Breast epithelium (tissue), 4 donors: ENCODE results near the gene BABAM2. TPM values are rescaled to one million over a fixed set of nuclear protein-coding genes. Genes with fewer than 3 reads are reported as not detected.
A peak's percentile ranks its signal among the peaks of the same experiment; 100 is the strongest.

Source experiments
- DNase-seq, 2 donors: peaks; one replicate each; pipeline ENCODE4 v3.0.0-alpha.2; 2019; ENCODE audit warnings: low spot score in 2 of 2
- H3K27ac ChIP-seq, 2 donors: fragments of 200-600 bp; sonication (generic) in 1 of 2; one replicate each; pipeline ENCODE4 v1.5.1; 2016 to 2019; ENCODE audit warnings: mild to moderate bottlenecking in 1 of 2
- H3K27me3 ChIP-seq, 2 donors: fragments of 200-600 bp; sonication (generic) in 1 of 2; one replicate each; pipeline versions ENCODE4 v1.5.1 to v1.6.0; 2017 to 2019; ENCODE audit warnings: control low read depth in 1 of 2, mild to moderate bottlenecking in 1 of 2
- H3K36me3 ChIP-seq: fragments of 200-600 bp; one replicate; pipeline ENCODE4 v1.5.1; 2019
- H3K4me1 ChIP-seq, 2 donors: fragments of 200-600 bp; sonication (generic); one replicate each; pipeline ENCODE4 v1.5.1; 2016 to 2019; ENCODE audit warnings: control low read depth in 1 of 2
- H3K4me3 ChIP-seq, 3 donors: fragments of 200-600 bp; sonication (generic); 1 replicate in 2 of 3; 2 replicates in 1 of 3; pipeline ENCODE4 v1.5.1; 2016 to 2019; ENCODE audit warnings: mild to moderate bottlenecking in 3 of 3, moderate library complexity in 2 of 3
- H3K9me3 ChIP-seq, 2 donors: fragments of 200-600 bp; sonication (generic) in 1 of 2; one replicate each; pipeline ENCODE4 v1.5.1; 2016 to 2019; ENCODE audit warnings: control low read depth in 1 of 2
- POLR2A ChIP-seq: fragments of 450-650 bp; IDR thresholded peaks from one replicate; pipeline ENCODE4 v1.6.1; 2016; ENCODE audit warnings: antibody characterized with exemption, mild to moderate bottlenecking, moderate library complexity
- POLR2AphosphoS5 ChIP-seq, 3 donors: sonication (generic); formaldehyde crosslinking; IDR thresholded peaks; one replicate each; pipeline ENCODE4 v1.6.1; 2017; ENCODE audit warnings: antibody characterized with exemption in 3 of 3
- intact Hi-C: fragments of 100-400 bp; cut with DNase I; formaldehyde crosslinking; loops from one replicate; pipeline ENCODE4 v1.15.1; 2023; ENCODE audit warnings: low total_unique reads
- total RNA-seq, 3 donors: library from RNA; depleted of rRNA; stranded (reverse); fragments of >200 nt; gene quantifications; one replicate each; pipeline ENCODE4 v1.1.0, GENCODE V29; 2016
- TF ChIP-seq, protein P1 (sequence below), 3 donors: fragments of 450-650 bp; IDR thresholded peaks; one replicate each; pipeline ENCODE4 v1.5.1; 2016 to 2017; ENCODE audit warnings: antibody characterized with exemption in 3 of 3, mild to moderate bottlenecking in 3 of 3, moderate library complexity in 3 of 3

Gene BABAM2
- total RNA-seq, 3 donors from 2014 or later = 34.7 to 46.2 (median 37.4) TPM

DNA sequence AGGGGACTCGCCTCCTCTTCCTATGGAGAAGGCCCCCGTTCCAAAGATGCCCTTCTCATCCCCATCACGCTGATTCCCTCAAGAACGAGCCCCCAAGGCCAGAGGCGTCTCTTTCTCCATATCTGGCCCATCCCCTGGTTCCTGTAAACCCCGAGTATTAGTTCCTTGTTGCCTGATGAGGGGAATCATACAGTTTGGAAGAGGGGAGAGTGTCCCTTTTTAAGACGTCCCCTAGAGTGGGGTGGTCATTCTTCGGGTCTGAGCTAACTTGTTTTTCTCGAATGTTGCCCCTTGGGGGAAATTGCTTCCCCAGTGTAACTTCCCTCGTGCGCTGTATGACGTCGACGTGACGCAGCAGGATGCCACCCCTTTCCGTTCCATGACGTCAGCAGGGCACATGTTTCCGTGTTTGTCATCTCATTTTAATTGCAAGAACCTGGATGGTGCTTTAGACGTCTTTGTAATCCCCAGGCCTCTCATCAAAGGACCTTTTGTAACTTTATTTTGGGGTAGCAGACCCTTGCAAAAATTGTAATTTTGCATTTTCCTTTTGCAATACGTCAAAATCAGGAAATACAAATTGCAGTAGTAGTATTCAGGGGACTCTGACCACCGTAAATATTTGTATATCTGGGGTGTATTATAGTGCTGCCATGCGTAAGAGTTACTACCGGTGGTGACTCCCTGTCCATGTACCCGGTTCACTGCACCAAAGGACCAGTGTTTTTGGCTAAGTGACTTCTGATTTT lies 569 bp downstream of the BABAM2 start:
- intact Hi-C loops = no loop called here
- Histone ChIP-seq H3K27me3 (no peaks in the 10 kb centered on the region), H3K4me3 (peak overlapping the region; percentile 51 to 88 (median 80)), H3K36me3 (no peaks in the 10 kb centered on the region), H3K9me3 (no peaks in the 10 kb centered on the region), H3K27ac (peak overlapping the region; percentile 98), H3K4me1 (peaks cover 0 to 19% of the 10 kb centered on the region in 2 donors)
- TF ChIP-seq, protein P1, sequence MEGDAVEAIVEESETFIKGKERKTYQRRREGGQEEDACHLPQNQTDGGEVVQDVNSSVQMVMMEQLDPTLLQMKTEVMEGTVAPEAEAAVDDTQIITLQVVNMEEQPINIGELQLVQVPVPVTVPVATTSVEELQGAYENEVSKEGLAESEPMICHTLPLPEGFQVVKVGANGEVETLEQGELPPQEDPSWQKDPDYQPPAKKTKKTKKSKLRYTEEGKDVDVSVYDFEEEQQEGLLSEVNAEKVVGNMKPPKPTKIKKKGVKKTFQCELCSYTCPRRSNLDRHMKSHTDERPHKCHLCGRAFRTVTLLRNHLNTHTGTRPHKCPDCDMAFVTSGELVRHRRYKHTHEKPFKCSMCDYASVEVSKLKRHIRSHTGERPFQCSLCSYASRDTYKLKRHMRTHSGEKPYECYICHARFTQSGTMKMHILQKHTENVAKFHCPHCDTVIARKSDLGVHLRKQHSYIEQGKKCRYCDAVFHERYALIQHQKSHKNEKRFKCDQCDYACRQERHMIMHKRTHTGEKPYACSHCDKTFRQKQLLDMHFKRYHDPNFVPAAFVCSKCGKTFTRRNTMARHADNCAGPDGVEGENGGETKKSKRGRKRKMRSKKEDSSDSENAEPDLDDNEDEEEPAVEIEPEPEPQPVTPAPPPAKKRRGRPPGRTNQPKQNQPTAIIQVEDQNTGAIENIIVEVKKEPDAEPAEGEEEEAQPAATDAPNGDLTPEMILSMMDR (IDR thresholded peaks at IDR 0.05) = peak in 1 of 3 donors; percentile 11
- TF ChIP-seq POLR2AphosphoS5 (IDR thresholded peaks at IDR 0.05) (peak; percentile 66 to 97 (median 84)), POLR2A (no peak)
- peak; percentile 78 to 86 for DNase-seq

GRCh38 chr2:27891673-27892105 lies 1.2 kb downstream of the BABAM2 start:
- intact Hi-C loops = no loop called here
- Histone ChIP-seq H3K9me3 (no peaks in the 10 kb centered on the region), H3K27me3 (no peaks in the 10 kb centered on the region), H3K4me3 (peak overlapping the region in 1 of 3 donors; percentile 88), H3K4me1 (peaks cover 0 to 19% of the 10 kb centered on the region in 2 donors), H3K27ac (peak overlapping the region; percentile 98), H3K36me3 (no peaks in the 10 kb centered on the region)
- DNase-seq = no peak
- TF ChIP-seq, protein P1 (IDR thresholded peaks at IDR 0.05) = no peak
- no peak for TF ChIP-seq POLR2A
- TF ChIP-seq POLR2AphosphoS5 (IDR thresholded peaks at IDR 0.05) = no peak

DNA sequence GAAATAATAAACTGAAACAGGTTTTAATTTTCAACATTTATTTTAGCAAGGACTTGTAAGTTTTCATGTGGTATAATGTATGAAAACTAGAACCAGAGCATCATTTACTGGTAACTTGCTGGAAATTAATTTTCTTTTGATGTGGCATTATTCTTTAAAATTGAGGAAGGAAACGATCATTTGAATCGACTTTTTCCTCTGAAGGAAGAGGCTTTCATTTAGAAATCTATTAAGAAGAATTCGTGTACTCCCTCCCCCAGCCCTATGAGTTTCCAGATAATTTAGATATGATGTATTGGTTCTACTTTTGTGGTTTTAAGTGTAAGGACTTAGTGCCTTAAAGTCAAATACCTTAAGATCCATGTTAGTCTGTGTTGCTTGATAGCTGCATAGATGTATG lies 2.5 kb downstream of the BABAM2 start:
- H3K27me3 ChIP-seq = no peaks in the 10 kb centered on the region
- no peak overlapping the region for H3K27ac ChIP-seq
- TF ChIP-seq POLR2A (no peak), POLR2AphosphoS5 (IDR thresholded peaks at IDR 0.05) (no peak)
- TF ChIP-seq, protein P1 (IDR thresholded peaks at IDR 0.05) = no peak
- peaks cover 0 to 19% of the 10 kb centered on the region in 2 donors for H3K4me1 ChIP-seq
- intact Hi-C loops = no loop called here
- DNase-seq = no peak
- H3K9me3 ChIP-seq = no peaks in the 10 kb centered on the region
- H3K4me3 ChIP-seq = no peak overlapping the region
- H3K36me3 ChIP-seq = no peaks in the 10 kb centered on the region

DNA sequence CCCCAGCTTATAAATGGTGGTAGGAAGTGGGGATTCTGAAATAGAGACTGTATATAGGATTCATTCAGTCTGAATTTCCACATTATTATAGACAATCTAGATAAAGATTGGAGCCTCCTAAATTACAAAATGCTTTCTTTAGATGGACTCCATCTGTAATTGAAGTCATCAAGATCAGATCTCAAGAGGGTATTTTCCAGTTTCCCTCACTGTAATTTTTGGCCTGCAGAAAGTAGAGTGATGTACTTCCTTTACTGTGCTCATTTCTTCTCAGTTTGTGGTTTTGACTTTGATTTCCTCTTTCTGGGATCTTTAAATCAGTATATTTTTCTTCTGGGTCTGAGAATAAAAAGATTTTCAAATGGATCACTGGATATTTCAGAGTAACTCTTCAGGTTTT lies 7.2 kb downstream of the BABAM2 start:
- TF ChIP-seq POLR2AphosphoS5 (IDR thresholded peaks at IDR 0.05) (no peak), POLR2A (no peak)
- TF ChIP-seq, protein P1 (IDR thresholded peaks at IDR 0.05) = no peak
- DNase-seq = no peak
- Histone ChIP-seq H3K27me3 (no peaks in the 10 kb centered on the region), H3K9me3 (no peaks in the 10 kb centered on the region), H3K27ac (no peak overlapping the region), H3K36me3 (no peaks in the 10 kb centered on the region), H3K4me3 (no peak overlapping the region), H3K4me1 (no peaks in the 10 kb centered on the region)
- intact Hi-C loops = no loop called here

DNA sequence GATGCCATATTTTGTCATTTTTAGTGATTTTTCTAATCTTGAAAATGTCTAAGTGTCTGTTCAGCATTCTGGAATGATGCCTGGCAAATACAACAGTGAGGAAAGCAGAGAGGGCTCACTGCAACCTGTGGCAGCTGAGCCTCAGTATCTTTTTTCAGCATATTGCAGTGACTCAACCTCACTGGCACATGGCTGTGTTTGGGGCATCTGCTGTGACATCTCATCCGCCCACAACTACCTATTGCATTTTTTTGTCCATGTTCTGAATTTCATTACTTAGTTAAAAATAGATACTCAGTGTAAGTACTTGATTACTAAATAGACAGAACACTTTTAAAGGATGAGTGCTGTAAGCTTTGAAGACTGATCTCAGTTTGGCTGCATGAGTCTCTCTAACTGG lies 10.7 kb downstream of the BABAM2 start:
- Histone ChIP-seq H3K4me3 (no peak overlapping the region), H3K4me1 (no peaks in the 10 kb centered on the region), H3K9me3 (no peaks in the 10 kb centered on the region), H3K36me3 (no peaks in the 10 kb centered on the region), H3K27ac (no peak overlapping the region), H3K27me3 (no peaks in the 10 kb centered on the region)
- DNase-seq = no peak
- intact Hi-C loops = no loop called here
- TF ChIP-seq, protein P1 (IDR thresholded peaks at IDR 0.05) = no peak
- TF ChIP-seq POLR2AphosphoS5 (IDR thresholded peaks at IDR 0.05) = no peak
- TF ChIP-seq POLR2A = no peak
